Measurements from ENCODE around the gene SPINT4. TPM values are rescaled to one million over a fixed set of nuclear protein-coding genes. Genes with fewer than 3 reads are reported as not detected.
"Not testable (repeated sequence)": the region's sequence is repeated elsewhere in the genome, so short reads cannot be mapped to it uniquely, and the experiment has no call there.

The SPINT4 gene
- total RNA-seq, 1 donor from 2014 or later: not detected

DNA sequence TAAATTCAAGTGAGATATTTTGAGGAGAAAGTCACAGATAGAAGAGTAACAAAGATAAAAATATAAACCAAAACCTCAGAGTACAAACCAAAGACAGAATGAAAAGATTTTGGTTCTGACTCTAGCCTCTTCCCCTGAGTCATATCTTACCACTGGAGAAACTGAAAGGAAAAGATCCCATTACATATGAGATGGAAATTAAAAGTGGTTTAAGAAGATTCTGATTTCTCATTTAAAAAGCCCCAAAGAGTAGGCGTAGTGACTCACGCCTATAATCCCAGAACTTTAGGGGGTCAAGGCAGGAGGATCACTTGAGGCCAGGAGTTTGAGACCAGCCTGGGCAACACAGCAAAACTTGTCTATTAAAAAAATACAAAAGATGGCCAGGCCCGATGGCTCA lies 30.6 kb downstream of the SPINT4 start:
- no peak overlapping the region for H3K4me3 ChIP-seq (ENCODE audit: low read depth, low read length)
- no peaks in the 10 kb centered on the region for H3K27me3 ChIP-seq (ENCODE audit: control insufficient read depth, insufficient read depth, low read length)
- DNase-seq (ENCODE audit: low read depth): no peak
- TF ChIP-seq, protein P1, sequence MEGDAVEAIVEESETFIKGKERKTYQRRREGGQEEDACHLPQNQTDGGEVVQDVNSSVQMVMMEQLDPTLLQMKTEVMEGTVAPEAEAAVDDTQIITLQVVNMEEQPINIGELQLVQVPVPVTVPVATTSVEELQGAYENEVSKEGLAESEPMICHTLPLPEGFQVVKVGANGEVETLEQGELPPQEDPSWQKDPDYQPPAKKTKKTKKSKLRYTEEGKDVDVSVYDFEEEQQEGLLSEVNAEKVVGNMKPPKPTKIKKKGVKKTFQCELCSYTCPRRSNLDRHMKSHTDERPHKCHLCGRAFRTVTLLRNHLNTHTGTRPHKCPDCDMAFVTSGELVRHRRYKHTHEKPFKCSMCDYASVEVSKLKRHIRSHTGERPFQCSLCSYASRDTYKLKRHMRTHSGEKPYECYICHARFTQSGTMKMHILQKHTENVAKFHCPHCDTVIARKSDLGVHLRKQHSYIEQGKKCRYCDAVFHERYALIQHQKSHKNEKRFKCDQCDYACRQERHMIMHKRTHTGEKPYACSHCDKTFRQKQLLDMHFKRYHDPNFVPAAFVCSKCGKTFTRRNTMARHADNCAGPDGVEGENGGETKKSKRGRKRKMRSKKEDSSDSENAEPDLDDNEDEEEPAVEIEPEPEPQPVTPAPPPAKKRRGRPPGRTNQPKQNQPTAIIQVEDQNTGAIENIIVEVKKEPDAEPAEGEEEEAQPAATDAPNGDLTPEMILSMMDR (IDR thresholded peaks at IDR 0.05; ENCODE audit: insufficient read depth, low read length, poor library complexity, severe bottlenecking): no peak
- H3K36me3 ChIP-seq (ENCODE audit: control insufficient read depth, insufficient read depth, low read length): no peaks in the 10 kb centered on the region

DNA sequence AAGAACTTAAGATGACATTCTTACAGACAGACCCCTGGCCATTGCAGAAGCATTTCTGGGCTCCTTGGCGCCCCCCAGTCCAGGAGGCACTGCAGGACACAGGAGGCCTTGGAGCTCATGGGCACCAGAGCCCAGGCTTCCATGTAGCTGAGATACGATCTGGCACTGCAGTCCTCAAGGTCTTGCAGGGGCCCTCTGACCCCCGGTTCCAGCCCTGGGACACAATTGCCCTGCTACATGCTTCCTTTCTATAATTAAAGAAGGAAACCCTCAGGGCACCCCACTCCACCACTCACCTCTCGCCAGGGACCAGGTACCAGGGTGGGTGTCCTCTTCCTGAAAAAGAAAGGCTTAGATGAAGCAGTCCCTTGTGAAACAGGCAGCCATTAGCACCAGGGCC lies 35.9 kb downstream of the SPINT4 start:
- no peaks in the 10 kb centered on the region for H3K36me3 ChIP-seq (ENCODE audit: control insufficient read depth, insufficient read depth, low read length)
- TF ChIP-seq, protein P1 (IDR thresholded peaks at IDR 0.05; ENCODE audit: insufficient read depth, low read length, poor library complexity, severe bottlenecking): no peak
- H3K4me3 ChIP-seq (ENCODE audit: low read depth, low read length): no peak overlapping the region
- DNase-seq (ENCODE audit: low read depth): no peak
- no peaks in the 10 kb centered on the region for H3K27me3 ChIP-seq (ENCODE audit: control insufficient read depth, insufficient read depth, low read length)

DNA sequence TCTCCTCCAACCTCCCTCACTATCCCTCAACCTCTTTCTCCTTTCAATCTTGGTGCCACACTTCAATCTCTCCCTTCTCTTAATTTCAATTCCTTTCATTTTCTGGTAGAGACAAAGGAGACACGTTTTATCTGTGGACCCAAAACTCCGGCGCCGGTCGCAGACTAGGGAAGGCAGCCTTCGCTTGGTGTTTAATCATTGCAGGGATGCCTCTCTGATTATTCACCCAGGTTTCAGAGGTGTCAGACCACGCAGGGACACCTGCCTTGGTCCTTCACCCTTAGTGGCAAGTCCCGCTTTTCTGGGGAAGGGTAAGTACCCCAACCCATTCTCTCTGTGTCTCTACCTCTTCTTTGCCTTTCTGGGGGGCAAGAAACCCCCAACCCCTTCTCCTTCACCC lies 37.8 kb downstream of the SPINT4 start:
- H3K36me3 ChIP-seq (ENCODE audit: control insufficient read depth, insufficient read depth, low read length); H3K4me3 ChIP-seq (ENCODE audit: low read depth, low read length); H3K27me3 ChIP-seq (ENCODE audit: control insufficient read depth, insufficient read depth, low read length); DNase-seq (ENCODE audit: low read depth): not testable (repeated sequence)

DNA sequence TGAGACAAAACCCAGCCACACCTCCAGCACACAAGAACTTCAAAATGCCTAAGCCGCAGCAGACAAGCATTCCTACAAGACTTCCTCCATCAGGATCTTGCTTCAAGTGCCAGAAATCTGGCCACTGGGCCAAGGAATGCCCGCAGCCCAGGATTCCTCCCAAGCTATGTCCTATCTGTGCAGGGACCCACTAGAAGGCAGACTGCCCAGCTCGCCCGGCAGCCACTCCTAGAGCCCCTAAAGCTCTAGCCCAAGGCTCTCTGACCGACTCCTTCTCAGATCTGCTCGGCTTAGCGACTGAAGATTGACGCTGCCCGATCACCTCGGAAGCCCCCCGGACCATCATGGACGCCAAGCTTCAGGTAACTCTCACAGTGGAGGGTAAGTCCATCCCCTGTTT lies 39.8 kb downstream of the SPINT4 start:
- not testable (repeated sequence) for DNase-seq (ENCODE audit: low read depth); H3K4me3 ChIP-seq (ENCODE audit: low read depth, low read length); H3K36me3 ChIP-seq (ENCODE audit: control insufficient read depth, insufficient read depth, low read length); H3K27me3 ChIP-seq (ENCODE audit: control insufficient read depth, insufficient read depth, low read length)

GRCh38 chr20:45764618-45765282 lies 42.6 kb downstream of the SPINT4 start:
- not testable (repeated sequence) for H3K4me3 ChIP-seq (ENCODE audit: low read depth, low read length); H3K27me3 ChIP-seq (ENCODE audit: control insufficient read depth, insufficient read depth, low read length)

GRCh38 chr20:45765307-45765875 lies 43.2 kb downstream of the SPINT4 start:
- TF ChIP-seq, protein P1 (IDR thresholded peaks at IDR 0.05; ENCODE audit: insufficient read depth, low read length, poor library complexity, severe bottlenecking): no peak

More at GRCh38 chr20:45764618-45765282, 42.6 kb downstream of the SPINT4 start:
- DNase-seq (ENCODE audit: low read depth); H3K36me3 ChIP-seq (ENCODE audit: control insufficient read depth, insufficient read depth, low read length): not testable (repeated sequence)

DNA sequence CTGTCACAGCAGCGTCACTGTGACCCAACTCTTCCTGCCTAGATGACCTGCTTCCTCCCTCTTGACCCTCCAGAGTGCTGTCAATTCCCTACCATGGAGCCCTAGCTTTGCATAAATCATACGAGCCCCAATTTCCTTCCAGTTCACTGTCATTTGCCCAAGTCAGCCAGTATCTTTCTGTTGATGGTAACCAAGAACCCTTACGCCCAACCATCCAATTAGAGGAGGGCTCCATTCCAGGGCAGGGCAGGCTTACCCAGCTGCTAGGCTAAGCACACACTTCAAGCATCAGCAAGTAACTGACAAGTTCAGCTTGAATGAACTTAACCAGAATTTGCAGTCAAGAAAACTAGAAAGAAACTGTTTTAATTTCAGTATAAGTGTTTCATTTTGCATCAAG lies 43.8 kb downstream of the SPINT4 start:
- DNase-seq (ENCODE audit: low read depth): no peak
- Histone ChIP-seq H3K4me3 (ENCODE audit: low read depth, low read length) (no peak overlapping the region), H3K36me3 (ENCODE audit: control insufficient read depth, insufficient read depth, low read length) (no peaks in the 10 kb centered on the region), H3K27me3 (ENCODE audit: control insufficient read depth, insufficient read depth, low read length) (no peaks in the 10 kb centered on the region)
- TF ChIP-seq, protein P1 (IDR thresholded peaks at IDR 0.05; ENCODE audit: insufficient read depth, low read length, poor library complexity, severe bottlenecking): no peak

More at GRCh38 chr20:45765307-45765875, 43.2 kb downstream of the SPINT4 start:
- Histone ChIP-seq H3K27me3 (ENCODE audit: control insufficient read depth, insufficient read depth, low read length) (no peaks in the 10 kb centered on the region), H3K36me3 (ENCODE audit: control insufficient read depth, insufficient read depth, low read length) (no peaks in the 10 kb centered on the region), H3K4me3 (ENCODE audit: low read depth, low read length) (no peak overlapping the region)
- DNase-seq (ENCODE audit: low read depth): no peak
